GM13976 (cell line): ENCODE data around the gene CCDC69.
"Not testable (repeated sequence)": the region's sequence is repeated elsewhere in the genome, so short reads cannot be mapped to it uniquely, and the experiment has no call there.

ENCODE experiments used
- DNase-seq: peaks from one replicate; pipeline ENCODE4 v3.0.0; 2012; ENCODE audit warnings: low spot score
- CTCF ChIP-seq: IDR thresholded peaks from 2 replicates; pipeline ENCODE4 v1.5.1; 2012; ENCODE audit warnings: borderline replicate concordance, mild to moderate bottlenecking; ENCODE audit not compliant: insufficient read depth; ENCODE audit errors: extremely low read depth, missing control alignments, control extremely low read depth
- in situ Hi-C: fragments of 300-500 bp; cut with MboI; formaldehyde crosslinking; loops from one replicate; pipeline ENCODE4 v1.12.0; 2022; ENCODE audit warnings: low sequenced_read_pairs, mixed read lengths, inconsistent platforms; ENCODE audit not compliant: unreplicated experiment

Gene CCDC69

GRCh38 chr5:151181818-151182523 is 41.9 kb downstream of the CCDC69 start:
- in situ Hi-C loops, result no loop called here
- TF ChIP-seq CTCF, result no peak
- DNase-seq, result no peak

- in situ Hi-C loops, result no loop called here
- DNase-seq, result no peak
- TF ChIP-seq CTCF, result no peak
Observed at GRCh38 chr5:151180291-151180690, 43.6 kb downstream of the CCDC69 start.

- in situ Hi-C loops, result no loop called here
- TF ChIP-seq CTCF, result no peak
- no peak for DNase-seq
Observed at GRCh38 chr5:151179489-151179840, 44.4 kb downstream of the CCDC69 start.

- DNase-seq, result no peak
- in situ Hi-C loops, result no loop called here
- TF ChIP-seq CTCF, result no peak
Observed at GRCh38 chr5:151178777-151179488, 45.0 kb downstream of the CCDC69 start.

GRCh38 chr5:151178372-151178771 is 45.5 kb downstream of the CCDC69 start:
- TF ChIP-seq CTCF, result no peak
- in situ Hi-C loops, result no loop called here
- DNase-seq, result no peak

GRCh38 chr5:151176268-151176667 is 47.6 kb downstream of the CCDC69 start:
- in situ Hi-C loops, DNase-seq: not testable (repeated sequence)

GRCh38 chr5:151174612-151175101 is 49.2 kb downstream of the CCDC69 start:
- in situ Hi-C loops, result loop anchor here (25.0 kb wide), 1 partner anchor 387 kb away; the partner anchor contains the start of gene SMIM3

More at GRCh38 chr5:151174612-151175101, 49.2 kb downstream of the CCDC69 start:
- TF ChIP-seq CTCF, result no peak
- no peak for DNase-seq
